Body of pancreas (tissue), 4 donors: ENCODE results near the gene FKBP7.

Source experiments
- POLR2A ChIP-seq, 3 donors: fragments of 450-650 bp; IDR thresholded peaks; one replicate each; pipeline ENCODE4 v1.6.1; 2016; ENCODE audit warnings: antibody characterized with exemption in 3 of 3, mild to moderate bottlenecking in 2 of 3
- TF ChIP-seq, protein P1 (sequence below), 7 experiments: fragments of 450-650 bp in 4 of 7; fragments of 200-600 bp in 3 of 7; sonication (generic) in 3 of 7; IDR thresholded peaks; one replicate each; pipeline ENCODE4 v1.5.1; 2016 to 2019; ENCODE audit warnings: antibody characterized with exemption in 7 of 7

GRCh38 chr2:178480227-178481181, 2.1 kb upstream of the FKBP7 start, which contains the start of gene PLEKHA3:
- TF ChIP-seq POLR2A (IDR thresholded peaks at IDR 0.05): peak; percentile 82 to 91 (median 88)
- TF ChIP-seq, protein P1, sequence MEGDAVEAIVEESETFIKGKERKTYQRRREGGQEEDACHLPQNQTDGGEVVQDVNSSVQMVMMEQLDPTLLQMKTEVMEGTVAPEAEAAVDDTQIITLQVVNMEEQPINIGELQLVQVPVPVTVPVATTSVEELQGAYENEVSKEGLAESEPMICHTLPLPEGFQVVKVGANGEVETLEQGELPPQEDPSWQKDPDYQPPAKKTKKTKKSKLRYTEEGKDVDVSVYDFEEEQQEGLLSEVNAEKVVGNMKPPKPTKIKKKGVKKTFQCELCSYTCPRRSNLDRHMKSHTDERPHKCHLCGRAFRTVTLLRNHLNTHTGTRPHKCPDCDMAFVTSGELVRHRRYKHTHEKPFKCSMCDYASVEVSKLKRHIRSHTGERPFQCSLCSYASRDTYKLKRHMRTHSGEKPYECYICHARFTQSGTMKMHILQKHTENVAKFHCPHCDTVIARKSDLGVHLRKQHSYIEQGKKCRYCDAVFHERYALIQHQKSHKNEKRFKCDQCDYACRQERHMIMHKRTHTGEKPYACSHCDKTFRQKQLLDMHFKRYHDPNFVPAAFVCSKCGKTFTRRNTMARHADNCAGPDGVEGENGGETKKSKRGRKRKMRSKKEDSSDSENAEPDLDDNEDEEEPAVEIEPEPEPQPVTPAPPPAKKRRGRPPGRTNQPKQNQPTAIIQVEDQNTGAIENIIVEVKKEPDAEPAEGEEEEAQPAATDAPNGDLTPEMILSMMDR (IDR thresholded peaks at IDR 0.05): no peak
